HG02763 (cell line): ENCODE measurements around the gene RNF126.
"Not testable (repeated sequence)": the region's sequence is repeated elsewhere in the genome, so short reads cannot be mapped to it uniquely, and the experiment has no call there.

ENCODE experiments used
- ATAC-seq: cut with Tn5 transposase; IDR thresholded peaks from one replicate; pipeline ENCODE4 v1.9.1; 2021; ENCODE audit warnings: mild to moderate bottlenecking, moderate library complexity; ENCODE audit not compliant: unreplicated experiment

The RNF126 gene

GRCh38 chr19:616062-616700, 46.8 kb downstream of the RNF126 start:
- ATAC-seq, result no peak

DNA sequence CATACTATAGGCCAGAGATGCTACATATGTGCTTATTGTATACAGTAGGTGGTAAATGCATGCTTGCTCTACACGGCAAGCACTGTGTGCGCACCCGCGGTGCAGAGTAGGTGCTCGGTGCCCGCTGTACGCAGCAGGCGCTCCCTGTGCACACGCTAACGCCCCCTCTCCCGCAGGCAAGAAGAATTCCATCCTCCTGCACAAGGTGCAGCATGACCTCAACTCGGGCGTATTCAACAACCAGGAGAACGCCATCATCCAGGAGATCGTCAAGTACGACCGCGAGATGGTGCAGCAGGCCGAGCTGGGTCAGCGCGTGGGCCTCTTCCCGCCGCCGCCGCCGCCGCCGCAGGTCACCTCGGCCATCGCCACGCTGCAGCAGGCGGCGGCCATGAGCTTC, 47.4 kb downstream of the RNF126 start:
- ATAC-seq, result no peak

GRCh38 chr19:613732-614567, 49.1 kb downstream of the RNF126 start:
- ATAC-seq, result no peak

- ATAC-seq, result no peak
Measured at GRCh38 chr19:612941-613340, 50.1 kb downstream of the RNF126 start.

- ATAC-seq, result no peak
Measured at GRCh38 chr19:611481-611868, 51.5 kb downstream of the RNF126 start.

- no peak for ATAC-seq
Measured at GRCh38 chr19:610801-611480, 52.1 kb downstream of the RNF126 start.

DNA sequence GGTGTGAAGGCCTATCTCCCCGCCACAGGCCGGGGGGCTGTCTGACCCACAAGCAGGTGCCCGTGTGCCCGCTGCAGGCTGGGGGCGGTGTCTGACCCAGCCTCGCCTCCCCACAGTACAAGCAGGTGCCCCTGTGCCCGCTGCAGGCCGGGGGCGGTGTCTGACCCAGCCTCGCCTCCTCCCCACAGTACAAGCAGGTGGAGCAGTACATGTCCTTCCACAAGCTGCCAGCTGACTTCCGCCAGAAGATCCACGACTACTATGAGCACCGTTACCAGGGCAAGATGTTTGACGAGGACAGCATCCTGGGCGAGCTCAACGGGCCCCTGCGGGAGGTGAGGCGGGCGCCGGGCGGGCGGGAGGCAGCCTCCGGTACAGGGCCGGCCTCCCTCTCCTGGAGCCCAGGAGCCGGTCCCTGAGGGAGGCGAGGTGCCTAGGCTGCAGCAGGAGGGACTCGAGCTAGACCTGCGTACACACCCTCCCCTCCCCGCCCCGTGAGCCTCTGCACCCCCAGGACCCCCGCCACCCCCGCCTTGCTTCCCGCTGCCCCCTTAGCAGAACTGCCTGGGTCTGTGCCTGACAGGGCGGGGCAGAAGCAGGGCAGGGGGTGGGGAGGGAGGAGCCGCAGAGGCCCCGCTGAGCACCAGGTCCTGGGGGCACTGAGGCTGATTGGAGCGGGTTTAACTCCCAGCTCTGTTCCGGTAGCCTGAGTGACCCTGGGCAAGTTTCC, 52.8 kb downstream of the RNF126 start:
- ATAC-seq, result no peak

DNA sequence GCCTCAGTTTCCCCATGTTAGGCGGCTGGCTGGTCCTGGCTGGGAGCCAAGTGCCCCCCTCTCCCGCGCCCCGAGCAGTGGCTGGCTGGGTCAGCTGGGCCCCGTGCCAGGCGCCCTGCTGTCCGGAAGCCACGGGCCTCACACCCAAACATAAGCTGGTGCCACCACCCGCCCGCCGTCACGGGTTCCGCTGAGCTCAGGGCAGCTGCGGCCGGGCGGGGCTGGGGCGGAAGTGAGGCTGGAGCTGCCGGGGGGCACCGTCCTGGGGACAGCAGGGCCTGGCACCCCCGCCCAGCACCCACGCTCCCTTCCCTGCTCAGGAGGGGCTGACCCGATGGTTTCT, 54.0 kb downstream of the RNF126 start:
- no peak for ATAC-seq

- ATAC-seq, result no peak
Measured at GRCh38 chr19:608155-609003, 54.6 kb downstream of the RNF126 start.

DNA sequence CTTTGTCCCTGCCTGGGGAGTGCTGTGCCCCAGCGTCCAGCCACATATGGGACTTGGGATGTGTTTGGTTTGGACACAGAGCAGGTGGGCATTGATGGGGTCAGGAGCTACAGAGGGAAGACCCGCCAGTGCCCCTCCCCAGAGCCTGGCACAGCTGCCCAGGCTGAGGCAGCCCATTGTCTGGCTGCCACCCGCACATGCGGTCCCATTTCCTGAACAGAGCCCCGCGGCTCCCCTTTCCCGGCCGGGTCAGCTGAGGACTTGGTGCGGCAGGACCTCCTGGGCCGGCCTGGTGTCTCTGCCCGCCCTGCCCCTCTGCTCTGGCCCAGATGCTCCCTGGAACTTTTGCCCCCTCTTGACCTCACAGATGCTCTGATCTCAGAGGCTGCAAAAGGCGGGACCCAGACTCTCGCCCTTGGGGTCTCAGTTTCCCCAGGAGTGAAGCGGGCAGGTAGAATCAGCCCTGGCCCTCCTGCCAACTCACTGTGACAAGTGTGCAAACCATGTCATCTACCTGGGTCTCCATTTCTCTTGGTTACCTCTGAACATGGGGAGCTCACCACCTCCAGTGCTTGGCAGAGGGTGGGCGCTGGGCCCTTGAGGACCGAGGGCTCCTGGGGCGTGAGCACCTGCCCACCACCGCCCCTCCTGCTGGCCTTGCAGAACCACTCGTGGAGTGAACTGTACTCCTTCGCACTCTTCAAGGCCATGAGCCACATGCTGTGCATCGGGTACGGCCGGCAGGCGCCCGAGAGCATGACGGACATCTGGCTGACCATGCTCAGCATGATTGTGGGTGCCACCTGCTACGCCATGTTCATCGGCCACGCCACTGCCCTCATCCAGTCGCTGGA, 55.5 kb downstream of the RNF126 start:
- ATAC-seq, result no peak

DNA sequence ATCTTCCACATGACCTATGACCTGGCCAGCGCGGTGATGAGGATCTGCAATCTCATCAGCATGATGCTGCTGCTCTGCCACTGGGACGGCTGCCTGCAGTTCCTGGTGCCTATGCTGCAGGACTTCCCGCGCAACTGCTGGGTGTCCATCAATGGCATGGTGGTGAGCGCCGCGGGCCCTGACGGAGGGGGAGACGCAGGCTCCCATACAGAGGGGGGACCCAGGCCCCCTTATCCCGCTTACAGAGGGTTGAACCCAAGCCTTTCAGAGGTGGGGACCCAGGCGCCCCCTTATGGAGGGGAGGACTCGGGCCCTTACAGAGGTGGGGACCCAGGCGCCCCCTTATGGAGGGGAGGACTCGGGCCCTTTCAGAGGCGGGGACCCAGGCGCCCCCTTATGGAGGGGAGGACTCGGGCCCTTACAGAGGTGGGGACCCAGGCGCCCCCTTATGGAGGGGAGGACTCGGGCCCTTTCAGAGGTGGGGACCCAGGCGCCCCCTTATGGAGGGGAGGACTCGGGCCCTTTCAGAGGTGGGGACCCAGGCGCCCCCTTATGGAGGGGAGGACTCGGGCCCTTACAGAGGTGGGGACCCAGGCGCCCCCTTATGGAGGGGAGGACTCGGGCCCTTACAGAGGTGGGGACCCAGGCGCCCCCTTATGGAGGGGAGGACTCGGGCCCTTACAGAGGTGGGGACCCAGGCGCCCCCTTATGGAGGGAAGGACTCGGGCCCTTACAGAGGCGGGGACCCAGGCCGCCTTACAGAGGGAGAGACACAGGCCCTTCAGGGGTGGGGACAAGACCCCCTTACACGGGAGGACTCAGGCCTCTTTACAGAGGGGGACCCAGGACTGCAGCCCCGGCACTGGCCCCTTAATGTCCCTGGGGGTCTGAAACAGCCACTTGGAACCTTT, 57.7 kb downstream of the RNF126 start:
- not testable (repeated sequence) for ATAC-seq

DNA sequence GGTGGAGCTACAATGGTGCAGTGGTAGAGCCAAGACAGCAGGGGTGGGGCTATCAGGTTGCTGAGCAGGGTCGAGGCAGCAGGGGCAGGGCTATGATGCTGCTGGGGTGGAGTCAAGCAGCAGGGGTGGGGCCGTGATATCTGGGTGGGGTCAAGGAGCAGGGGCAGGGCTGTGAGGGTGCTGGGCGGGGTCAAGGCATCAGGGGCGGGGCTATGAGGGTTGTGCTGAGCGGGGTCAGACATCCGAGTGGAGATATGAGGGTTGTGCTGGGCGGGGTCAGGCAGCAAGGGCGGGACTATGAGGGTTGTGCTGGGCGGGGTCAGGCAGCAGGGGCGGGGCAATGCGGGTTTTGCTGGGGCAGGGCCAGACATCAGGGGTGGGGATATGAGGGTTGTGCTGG, 58.7 kb downstream of the RNF126 start:
- no peak for ATAC-seq

GRCh38 chr19:603779-604178, 59.2 kb downstream of the RNF126 start:
- not testable (repeated sequence) for ATAC-seq

GRCh38 chr19:603302-603639, 59.7 kb downstream of the RNF126 start:
- ATAC-seq, result not testable (repeated sequence)

DNA sequence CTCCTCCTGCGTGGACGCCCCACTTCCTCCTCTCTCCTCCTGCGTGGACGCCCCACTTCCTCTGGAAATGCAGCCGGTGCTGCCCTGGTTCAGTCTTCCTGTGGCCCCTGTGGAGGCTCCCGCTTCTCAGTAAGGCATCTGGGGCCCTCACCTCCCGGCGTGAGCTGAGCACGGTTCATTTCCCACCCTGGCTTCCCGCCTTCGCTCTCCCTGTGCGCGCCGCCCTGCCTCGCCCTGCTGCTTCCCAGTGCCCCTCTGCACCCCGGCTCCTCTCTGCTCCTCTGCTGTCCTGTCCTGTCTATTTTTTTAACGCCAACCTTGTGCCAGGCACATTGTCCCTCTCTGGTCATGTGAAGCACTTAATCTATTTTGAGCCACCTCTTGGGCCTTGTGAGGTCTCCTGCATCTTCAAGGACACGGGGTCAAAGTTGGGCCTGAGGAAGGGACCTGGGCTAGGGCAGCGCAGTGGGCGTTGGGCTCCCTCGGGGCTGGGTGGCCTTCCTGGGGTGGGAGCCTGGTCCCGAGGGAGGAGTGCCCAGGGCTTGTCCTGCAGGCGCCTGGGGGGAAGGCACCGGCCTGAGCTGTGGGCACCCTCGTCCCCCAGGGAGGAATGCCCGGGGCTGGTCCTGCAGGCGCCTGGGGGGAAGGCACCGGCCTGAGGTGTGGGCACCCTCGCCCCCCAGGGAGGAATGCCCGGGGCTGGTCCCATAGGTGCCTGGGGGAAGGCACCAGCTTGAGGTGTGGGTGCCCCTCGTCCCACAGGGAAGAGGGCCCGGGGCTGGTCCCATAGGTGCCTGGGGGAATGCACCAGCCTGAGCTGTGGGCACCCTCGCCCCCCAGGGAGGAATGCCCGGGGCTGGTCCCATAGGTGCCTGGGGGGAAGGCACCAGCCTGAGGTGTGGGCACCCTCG, 60.4 kb downstream of the RNF126 start:
- no peak for ATAC-seq

DNA sequence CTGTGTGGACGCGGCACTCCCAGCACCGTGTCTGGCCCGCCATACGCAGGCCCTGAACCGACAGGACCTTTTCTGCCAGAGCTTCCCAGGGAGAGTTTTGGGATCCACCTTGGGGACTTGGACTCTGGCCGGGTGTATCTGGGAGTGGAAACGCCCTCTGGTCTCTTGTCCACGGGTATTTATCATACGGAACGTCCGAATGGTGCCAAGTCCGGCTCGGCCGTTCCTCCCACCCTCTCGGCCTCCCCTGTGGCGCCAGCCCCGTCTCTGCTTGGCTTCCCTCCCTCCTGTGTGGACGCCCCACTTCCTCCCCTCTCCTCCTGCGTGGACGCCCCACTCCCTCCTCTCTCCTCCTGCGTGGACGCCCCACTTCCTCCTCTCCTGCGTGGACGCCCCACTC, 61.2 kb downstream of the RNF126 start:
- no peak for ATAC-seq

DNA sequence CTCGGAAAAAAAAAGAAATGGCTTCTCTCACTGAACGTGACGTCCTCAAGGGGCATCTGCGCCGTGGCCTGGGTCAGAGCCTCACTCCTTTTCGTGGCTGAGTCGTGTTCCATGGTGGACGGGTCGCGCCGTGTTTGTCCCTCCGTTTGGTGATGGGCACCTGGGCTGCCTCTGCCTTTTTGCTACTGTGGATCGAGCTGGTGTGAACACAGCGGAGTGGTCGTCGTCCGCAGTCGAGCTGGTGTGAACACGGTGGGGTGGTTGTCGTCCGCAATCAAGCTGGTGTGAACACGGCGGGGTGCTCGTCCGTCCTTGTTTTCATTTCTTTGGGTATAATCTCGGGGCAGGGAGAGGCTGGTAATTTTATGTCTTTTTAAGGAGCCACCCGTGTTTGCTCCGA, 61.7 kb downstream of the RNF126 start:
- ATAC-seq, result no peak
